ENCODE measurements around the gene CTNNB1.

CTNNB1 gene

DNA sequence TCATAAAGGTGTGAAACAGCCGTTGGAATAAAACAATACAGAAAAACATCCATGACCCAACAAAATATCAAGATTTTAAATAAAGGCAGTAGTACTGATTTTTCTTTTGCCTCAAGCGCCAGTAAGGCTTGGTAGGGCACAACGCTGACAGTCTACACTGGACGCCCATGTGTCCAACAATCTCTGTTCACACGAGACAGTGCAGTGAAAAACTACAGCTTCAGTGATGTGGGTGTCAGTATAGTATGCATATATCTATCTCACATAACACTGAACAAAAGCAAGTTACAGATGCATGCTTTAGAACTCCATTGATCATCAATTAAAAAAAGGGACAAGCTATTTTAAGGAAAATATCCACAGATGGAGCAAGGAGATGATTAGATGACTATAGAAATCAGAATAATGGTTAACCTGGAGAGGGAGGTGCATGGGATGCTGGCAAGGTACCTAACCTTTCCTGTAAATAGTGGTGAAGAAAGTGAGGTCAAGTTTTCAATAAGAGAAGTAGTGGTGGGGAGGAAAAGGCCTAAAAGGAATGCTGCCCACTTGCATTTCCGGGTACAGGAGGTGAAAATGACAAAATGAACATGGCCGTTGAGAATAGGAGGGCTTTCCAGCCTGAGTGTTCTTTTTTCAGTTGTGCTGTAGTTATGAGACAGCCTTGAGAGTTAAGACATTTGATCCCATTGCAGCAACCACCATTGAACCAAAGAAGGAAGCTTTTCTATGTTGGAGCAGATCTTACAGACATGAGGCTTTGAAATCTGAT is 42.7 kb downstream of the CTNNB1 start:
- H3K4me1 Mint-ChIP-seq (ENCODE audit: low read depth): no peaks in the 10 kb centered on the region
- no peak overlapping the region for H3K4me3 Mint-ChIP-seq
- H3K9me3 Mint-ChIP-seq: no peaks in the 10 kb centered on the region
- no peaks in the 10 kb centered on the region for H3K27me3 Mint-ChIP-seq (ENCODE audit: low read depth)
- H3K27ac Mint-ChIP-seq: no peak overlapping the region
- no peak for DNase-seq (ENCODE audit: low spot score)
- peaks cover 35% of the 10 kb centered on the region for H3K36me3 Mint-ChIP-seq (ENCODE audit: low read depth)

- Mint-ChIP-seq H3K36me3 (ENCODE audit: low read depth) (peaks cover 28% of the 10 kb centered on the region), H3K4me1 (ENCODE audit: low read depth) (no peaks in the 10 kb centered on the region), H3K9me3 (no peaks in the 10 kb centered on the region), H3K27ac (no peak overlapping the region), H3K27me3 (ENCODE audit: low read depth) (no peaks in the 10 kb centered on the region), H3K4me3 (no peak overlapping the region)
- DNase-seq (ENCODE audit: low spot score): no peak
Observed at GRCh38 chr3:41243183-41243582, 43.9 kb downstream of the CTNNB1 start.

DNA sequence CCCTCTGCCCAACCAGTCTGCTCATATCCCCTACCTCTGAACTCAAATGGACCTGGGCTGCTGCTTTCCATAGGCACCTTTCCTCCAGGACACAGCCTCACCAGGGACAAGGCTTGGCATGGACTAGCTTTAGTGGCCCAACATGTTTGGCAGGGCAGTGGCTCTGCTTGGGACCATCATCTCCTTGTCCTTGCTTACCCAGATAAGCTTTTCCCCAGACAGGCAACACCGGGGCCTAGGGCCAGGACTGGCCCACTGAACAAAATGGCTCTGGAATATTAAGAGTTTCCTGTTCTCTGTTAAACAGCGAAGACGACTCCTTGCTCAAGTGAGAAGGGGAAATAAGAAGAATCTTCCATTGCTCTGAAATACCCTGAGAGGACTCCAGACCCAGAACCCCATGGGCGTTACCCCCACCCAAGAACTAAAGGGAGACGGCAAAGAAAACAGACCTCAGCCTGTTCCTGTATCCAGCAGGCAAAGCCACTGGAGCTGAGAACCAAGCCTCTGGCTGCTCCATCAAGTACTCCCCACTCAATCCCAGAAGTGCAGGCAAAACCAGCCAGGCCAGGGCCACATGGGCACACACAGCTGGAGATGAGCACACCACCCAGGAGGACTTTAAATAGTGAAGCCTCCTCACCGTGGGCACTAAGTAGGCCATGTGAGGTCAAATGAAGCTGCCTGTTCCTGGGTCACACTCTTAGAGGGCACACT is 45.5 kb downstream of the CTNNB1 start:
- H3K9me3 Mint-ChIP-seq: no peaks in the 10 kb centered on the region
- H3K4me1 Mint-ChIP-seq (ENCODE audit: low read depth): no peaks in the 10 kb centered on the region
- H3K27me3 Mint-ChIP-seq (ENCODE audit: low read depth): no peaks in the 10 kb centered on the region
- DNase-seq (ENCODE audit: low spot score): no peak
- H3K4me3 Mint-ChIP-seq: no peak overlapping the region
- H3K27ac Mint-ChIP-seq: no peak overlapping the region
- peaks cover 12% of the 10 kb centered on the region for H3K36me3 Mint-ChIP-seq (ENCODE audit: low read depth)

DNA sequence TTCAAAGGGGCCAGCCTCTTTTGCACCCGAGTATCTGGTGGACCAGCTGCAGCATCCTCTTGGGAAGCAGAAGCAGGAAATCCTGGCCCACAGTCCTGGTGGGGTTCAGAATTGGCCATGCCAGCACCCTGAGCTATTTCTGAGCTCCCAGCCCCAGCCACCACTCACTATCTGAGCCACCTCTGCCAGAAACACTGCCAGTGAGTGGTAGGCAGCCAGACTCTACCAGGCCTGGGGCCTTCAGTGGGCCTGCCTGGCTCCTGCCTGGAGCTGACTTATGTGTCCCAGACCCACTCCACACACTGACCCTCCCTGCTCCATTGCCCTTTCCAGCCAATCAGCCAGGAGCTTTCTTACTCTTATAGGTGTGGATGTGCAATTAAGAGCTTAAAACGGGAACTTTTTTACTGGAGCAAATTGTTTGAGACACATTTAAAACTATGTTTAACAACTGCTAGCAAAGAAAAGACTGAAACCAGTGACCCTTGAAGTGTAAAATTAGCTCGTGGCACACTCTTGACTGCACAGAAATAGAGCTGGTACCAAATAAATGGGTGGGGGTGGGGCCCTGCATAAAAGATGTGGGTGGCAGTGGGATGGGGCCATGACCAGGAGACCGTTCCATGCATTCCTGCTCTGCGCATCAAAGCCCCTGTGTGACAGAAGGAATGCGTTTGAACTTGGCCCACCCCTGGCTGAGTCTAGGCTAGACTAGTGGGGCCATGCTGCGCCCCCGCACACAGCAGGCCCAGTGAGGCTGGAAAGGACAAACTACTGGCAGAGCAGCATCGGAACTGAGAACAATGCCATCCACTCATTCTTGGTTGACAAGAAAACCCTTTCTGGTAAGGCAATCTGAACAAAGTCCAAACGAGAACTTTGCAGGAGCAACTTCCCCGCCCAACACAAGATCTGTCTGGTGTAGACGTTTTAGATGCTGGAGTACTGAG is 48.0 kb downstream of the CTNNB1 start:
- Mint-ChIP-seq H3K27me3 (ENCODE audit: low read depth) (no peaks in the 10 kb centered on the region), H3K9me3 (no peaks in the 10 kb centered on the region), H3K4me3 (no peak overlapping the region), H3K4me1 (ENCODE audit: low read depth) (no peaks in the 10 kb centered on the region), H3K36me3 (ENCODE audit: low read depth) (peaks cover 2% of the 10 kb centered on the region), H3K27ac (no peak overlapping the region)
- no peak for DNase-seq (ENCODE audit: low spot score)

DNA sequence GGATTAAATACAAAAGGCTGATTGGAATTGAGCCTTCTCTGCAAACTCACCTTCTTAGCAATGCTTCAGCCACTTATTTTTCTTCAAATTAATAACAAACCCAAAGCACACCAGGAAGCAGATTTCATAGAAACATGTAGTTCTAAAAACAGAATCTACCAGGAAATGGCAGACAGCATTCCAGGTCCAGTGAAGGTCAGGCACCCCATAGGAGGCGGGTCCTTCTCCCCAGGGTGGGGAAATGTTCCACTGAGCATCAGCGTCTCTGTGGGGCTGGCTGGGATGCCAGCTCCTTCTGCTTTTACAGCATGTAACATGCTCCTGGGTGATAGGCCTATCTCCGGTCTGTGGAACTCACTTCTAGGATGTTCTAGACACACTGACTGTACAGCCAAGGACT is 49.2 kb downstream of the CTNNB1 start:
- Mint-ChIP-seq H3K9me3 (no peaks in the 10 kb centered on the region), H3K27ac (no peak overlapping the region), H3K36me3 (ENCODE audit: low read depth) (no peaks in the 10 kb centered on the region), H3K4me1 (ENCODE audit: low read depth) (no peaks in the 10 kb centered on the region), H3K27me3 (ENCODE audit: low read depth) (no peaks in the 10 kb centered on the region), H3K4me3 (no peak overlapping the region)
- no peak for DNase-seq (ENCODE audit: low spot score)

GRCh38 chr3:41249318-41249717 is 50.0 kb downstream of the CTNNB1 start:
- H3K4me1 Mint-ChIP-seq (ENCODE audit: low read depth): no peaks in the 10 kb centered on the region
- no peaks in the 10 kb centered on the region for H3K9me3 Mint-ChIP-seq
- H3K27ac Mint-ChIP-seq: no peak overlapping the region
- no peaks in the 10 kb centered on the region for H3K36me3 Mint-ChIP-seq (ENCODE audit: low read depth)
- H3K4me3 Mint-ChIP-seq: no peak overlapping the region
- H3K27me3 Mint-ChIP-seq (ENCODE audit: low read depth): no peaks in the 10 kb centered on the region
- no peak for DNase-seq (ENCODE audit: low spot score)

DNA sequence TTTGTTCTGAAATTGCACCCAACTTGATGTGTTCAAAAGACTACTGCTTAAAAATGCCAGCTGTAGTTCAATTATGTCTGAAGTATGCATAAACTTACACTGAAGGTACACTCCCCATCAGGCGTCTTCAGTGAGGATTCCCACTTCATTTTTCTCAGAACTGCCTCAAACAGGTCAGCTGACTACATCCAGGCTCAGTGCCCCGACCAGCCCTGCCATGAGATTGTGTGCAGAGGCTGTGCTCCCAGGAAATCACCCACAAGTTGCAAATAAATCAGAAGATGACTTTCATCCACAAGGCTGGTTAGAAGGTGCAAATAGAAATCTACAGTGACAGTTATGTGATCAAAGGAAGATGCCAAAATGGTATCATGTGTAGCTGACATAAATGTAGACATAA is 51.5 kb downstream of the CTNNB1 start:
- Mint-ChIP-seq H3K4me3 (no peak overlapping the region), H3K27me3 (ENCODE audit: low read depth) (no peaks in the 10 kb centered on the region), H3K27ac (no peak overlapping the region), H3K4me1 (ENCODE audit: low read depth) (no peaks in the 10 kb centered on the region), H3K36me3 (ENCODE audit: low read depth) (no peaks in the 10 kb centered on the region), H3K9me3 (no peaks in the 10 kb centered on the region)
- DNase-seq (ENCODE audit: low spot score): no peak

- no peak for DNase-seq (ENCODE audit: low spot score)
- Mint-ChIP-seq H3K4me3 (no peak overlapping the region), H3K27ac (no peak overlapping the region), H3K9me3 (no peaks in the 10 kb centered on the region), H3K36me3 (ENCODE audit: low read depth) (no peaks in the 10 kb centered on the region), H3K4me1 (ENCODE audit: low read depth) (no peaks in the 10 kb centered on the region), H3K27me3 (ENCODE audit: low read depth) (no peaks in the 10 kb centered on the region)
Observed at GRCh38 chr3:41251593-41251992, 52.3 kb downstream of the CTNNB1 start.

GRCh38 chr3:41258239-41258800 is 59.0 kb downstream of the CTNNB1 start:
- no peaks in the 10 kb centered on the region for H3K9me3 Mint-ChIP-seq
- H3K4me1 Mint-ChIP-seq (ENCODE audit: low read depth): no peaks in the 10 kb centered on the region
- no peaks in the 10 kb centered on the region for H3K27me3 Mint-ChIP-seq (ENCODE audit: low read depth)
- H3K4me3 Mint-ChIP-seq: no peak overlapping the region
- DNase-seq (ENCODE audit: low spot score): no peak
- H3K36me3 Mint-ChIP-seq (ENCODE audit: low read depth): no peaks in the 10 kb centered on the region
- H3K27ac Mint-ChIP-seq: no peak overlapping the region

DNA sequence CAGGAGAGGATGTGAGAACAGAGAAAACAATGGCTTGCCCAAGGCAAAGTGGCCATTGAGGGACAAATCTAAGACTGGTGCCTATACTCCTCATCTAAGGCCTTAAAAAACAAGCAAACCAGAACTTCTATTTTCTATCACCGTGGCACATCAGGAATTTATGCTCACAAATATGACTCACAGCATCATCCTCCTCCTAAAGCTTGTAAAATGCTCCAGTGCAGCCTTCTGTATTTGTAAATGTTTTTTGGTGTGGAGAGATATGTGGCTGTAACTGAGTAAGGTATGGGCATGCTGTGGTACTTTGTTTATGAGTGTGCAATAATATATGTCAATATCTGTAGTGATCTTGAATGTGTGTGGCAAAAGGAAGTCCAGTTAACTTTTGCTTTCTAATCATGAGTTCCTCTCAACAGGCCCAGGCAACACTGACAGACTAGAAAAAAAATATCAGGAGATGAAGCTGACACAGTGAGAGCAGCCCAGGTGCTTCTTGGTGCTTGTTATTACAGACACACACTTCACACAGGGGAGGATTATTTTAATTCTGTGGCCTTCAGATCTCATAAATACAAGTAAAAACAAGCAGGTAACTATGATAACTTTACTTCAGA is 60.3 kb downstream of the CTNNB1 start:
- DNase-seq (ENCODE audit: low spot score): no peak
- Mint-ChIP-seq H3K4me1 (ENCODE audit: low read depth) (no peaks in the 10 kb centered on the region), H3K27ac (no peak overlapping the region), H3K4me3 (no peak overlapping the region), H3K27me3 (ENCODE audit: low read depth) (no peaks in the 10 kb centered on the region), H3K9me3 (no peaks in the 10 kb centered on the region), H3K36me3 (ENCODE audit: low read depth) (no peaks in the 10 kb centered on the region)

- Mint-ChIP-seq H3K27me3 (ENCODE audit: low read depth) (no peaks in the 10 kb centered on the region), H3K4me3 (no peak overlapping the region), H3K36me3 (ENCODE audit: low read depth) (no peaks in the 10 kb centered on the region), H3K27ac (no peak overlapping the region), H3K4me1 (ENCODE audit: low read depth) (no peaks in the 10 kb centered on the region), H3K9me3 (no peaks in the 10 kb centered on the region)
- DNase-seq (ENCODE audit: low spot score): no peak
Observed at GRCh38 chr3:41260063-41260450, 60.8 kb downstream of the CTNNB1 start.

DNA sequence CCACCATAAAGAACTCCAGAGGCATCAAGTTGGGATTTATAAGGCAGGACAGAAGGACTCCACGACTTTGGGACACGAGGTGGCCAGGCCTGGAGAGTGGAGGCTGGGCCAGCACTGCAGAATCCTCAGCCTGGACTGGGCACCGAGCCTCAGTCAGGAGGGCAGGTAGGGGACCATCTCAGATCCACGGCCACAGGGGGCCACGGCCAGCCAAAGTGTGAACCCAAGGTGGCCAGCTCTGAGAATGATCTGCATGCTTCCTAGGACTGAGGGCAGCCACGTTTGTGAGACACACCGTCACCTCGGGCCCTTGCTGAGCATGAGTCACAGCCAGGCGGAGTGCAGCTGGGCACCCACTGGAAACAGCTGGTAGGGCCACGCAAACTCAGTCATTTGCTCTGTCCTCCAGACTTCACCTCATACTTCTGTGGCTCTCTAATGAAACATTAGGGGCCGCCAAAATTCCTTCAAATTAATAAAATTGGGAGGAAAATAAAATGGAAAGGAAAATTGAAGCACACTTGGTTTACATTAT is 65.8 kb downstream of the CTNNB1 start:
- Mint-ChIP-seq H3K4me1 (ENCODE audit: low read depth) (no peaks in the 10 kb centered on the region), H3K4me3 (no peak overlapping the region), H3K27ac (no peak overlapping the region), H3K9me3 (no peaks in the 10 kb centered on the region), H3K36me3 (ENCODE audit: low read depth) (no peaks in the 10 kb centered on the region), H3K27me3 (ENCODE audit: low read depth) (no peaks in the 10 kb centered on the region)
- no peak for DNase-seq (ENCODE audit: low spot score)

DNA sequence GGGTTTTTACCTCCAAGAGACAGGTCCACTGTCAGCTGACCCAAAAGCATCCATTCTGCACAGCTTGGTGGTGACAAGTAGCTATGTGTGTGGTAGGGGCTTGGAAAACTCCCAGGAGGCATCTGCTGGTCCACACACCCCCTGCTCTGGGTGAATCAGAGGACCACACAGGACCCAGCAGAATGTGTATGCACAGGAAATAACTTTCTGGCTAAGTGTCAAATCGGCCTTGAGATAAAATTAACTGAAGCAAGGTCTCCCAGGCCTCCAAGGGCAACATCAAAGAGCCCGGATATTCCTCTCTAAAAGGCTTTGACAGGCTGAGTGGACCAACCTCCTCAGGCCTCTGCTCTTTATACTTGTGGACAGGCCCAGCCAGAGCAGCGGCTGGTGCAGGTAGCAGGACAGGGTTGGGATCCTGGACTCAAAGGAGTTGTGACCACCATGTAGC is 66.5 kb downstream of the CTNNB1 start:
- H3K27me3 Mint-ChIP-seq (ENCODE audit: low read depth): no peaks in the 10 kb centered on the region
- H3K36me3 Mint-ChIP-seq (ENCODE audit: low read depth): no peaks in the 10 kb centered on the region
- no peak overlapping the region for H3K4me3 Mint-ChIP-seq
- no peak overlapping the region for H3K27ac Mint-ChIP-seq
- no peaks in the 10 kb centered on the region for H3K4me1 Mint-ChIP-seq (ENCODE audit: low read depth)
- DNase-seq (ENCODE audit: low spot score): no peak
- no peaks in the 10 kb centered on the region for H3K9me3 Mint-ChIP-seq
